Stomach (tissue), 9 donors: ENCODE measurements around the gene TBC1D10B. TPM values are rescaled to one million over a fixed set of nuclear protein-coding genes. Genes with fewer than 3 reads are reported as not detected.

Experiments
- DNase-seq, 2 donors: peaks; one replicate each; pipeline versions ENCODE4 v3.0.0 to v3.0.0-alpha.2; 2013 to 2019
- H3K27ac ChIP-seq, 5 donors: fragments of 200-600 bp in 4 of 5; sonication (generic) in 4 of 5; one replicate each; pipeline ENCODE4 v1.5.1; 2013 to 2019; ENCODE audit warnings: mild to moderate bottlenecking in 1 of 5, moderate library complexity in 1 of 5
- H3K27me3 ChIP-seq, 3 donors: fragments of 200-600 bp; sonication (generic); one replicate each; pipeline ENCODE4 v1.5.1; 2017 to 2019; ENCODE audit warnings: mixed run types in 1 of 3
- H3K36me3 ChIP-seq, 4 donors: fragments of 200-600 bp; sonication (generic); 1 replicate in 3 of 4; 2 replicates in 1 of 4; pipeline ENCODE4 v1.5.1; 2016 to 2019
- H3K4me1 ChIP-seq, 4 donors: fragments of 200-600 bp; sonication (generic); one replicate each; pipeline ENCODE4 v1.5.1; 2016 to 2019
- H3K4me3 ChIP-seq, 4 donors: fragments of 200-600 bp; sonication (generic) in 3 of 4; one replicate each; pipeline ENCODE4 v1.5.1; 2016 to 2019; ENCODE audit warnings: mild to moderate bottlenecking in 1 of 4
- H3K9me3 ChIP-seq, 4 donors: fragments of 200-600 bp; sonication (generic); one replicate each; pipeline ENCODE4 v1.5.1; 2016 to 2019
- CTCF ChIP-seq, 7 experiments: fragments of 450-650 bp in 4 of 7; fragments of 200-600 bp in 3 of 7; sonication (generic) in 3 of 7; IDR thresholded peaks; one replicate each; pipeline ENCODE4 v1.5.1; 2016 to 2019; ENCODE audit warnings: antibody characterized with exemption in 7 of 7, control low read depth in 2 of 7, mild to moderate bottlenecking in 1 of 7
- EP300 ChIP-seq: sonication (generic); formaldehyde crosslinking; IDR thresholded peaks from one replicate; pipeline ENCODE4 v1.6.1; 2017; ENCODE audit warnings: antibody characterized with exemption
- POLR2A ChIP-seq, 4 donors: fragments of 450-650 bp; IDR thresholded peaks; one replicate each; pipeline ENCODE4 v1.6.1; 2016; ENCODE audit warnings: antibody characterized with exemption in 4 of 4, control low read depth in 2 of 4, mild to moderate bottlenecking in 1 of 4, moderate library complexity in 1 of 4
- POLR2AphosphoS5 ChIP-seq, 3 donors: sonication (generic); formaldehyde crosslinking; IDR thresholded peaks; one replicate each; pipeline ENCODE4 v1.6.1; 2016; ENCODE audit warnings: antibody characterized with exemption in 3 of 3
- WGBS, 5 donors: extraction: QIAGEN DNeasy Blood & Tissue Kit in 3 of 5; methylation state at CpG; one replicate each; pipeline versions ENCODE4 v1.1.5 to v1.1.7; 2013 to 2018; 5-methylcytosine and 5-hydroxymethylcytosine counted together
- intact Hi-C: fragments of 100-400 bp; cut with DNase I; formaldehyde crosslinking; loops from one replicate; pipeline ENCODE4 v1.15.1; 2023; ENCODE audit warnings: low total_unique reads
- polyA plus RNA-seq, 3 donors: library from polyadenylated mRNA; stranded (reverse); fragments of 200-250 nt; gene quantifications; one replicate each; pipeline ENCODE4 v1.2.3, GENCODE V29; 2013
- total RNA-seq, 5 donors: library from RNA; depleted of rRNA; stranded (reverse); fragments of >200 nt; gene quantifications; one replicate each; pipeline versions ENCODE4 v1.1.0 to v1.2.3, GENCODE V29; 2014 to 2016
- donor health status: healthy with polysubstance abuse.
- donor health status: Bipolar disorder and iron deficiency.
- donor health status: healthy.

TBC1D10B gene
- total and polyA plus RNA-seq, 8 donors: 20.5 to 89.2 (median 27.1) TPM

DNA sequence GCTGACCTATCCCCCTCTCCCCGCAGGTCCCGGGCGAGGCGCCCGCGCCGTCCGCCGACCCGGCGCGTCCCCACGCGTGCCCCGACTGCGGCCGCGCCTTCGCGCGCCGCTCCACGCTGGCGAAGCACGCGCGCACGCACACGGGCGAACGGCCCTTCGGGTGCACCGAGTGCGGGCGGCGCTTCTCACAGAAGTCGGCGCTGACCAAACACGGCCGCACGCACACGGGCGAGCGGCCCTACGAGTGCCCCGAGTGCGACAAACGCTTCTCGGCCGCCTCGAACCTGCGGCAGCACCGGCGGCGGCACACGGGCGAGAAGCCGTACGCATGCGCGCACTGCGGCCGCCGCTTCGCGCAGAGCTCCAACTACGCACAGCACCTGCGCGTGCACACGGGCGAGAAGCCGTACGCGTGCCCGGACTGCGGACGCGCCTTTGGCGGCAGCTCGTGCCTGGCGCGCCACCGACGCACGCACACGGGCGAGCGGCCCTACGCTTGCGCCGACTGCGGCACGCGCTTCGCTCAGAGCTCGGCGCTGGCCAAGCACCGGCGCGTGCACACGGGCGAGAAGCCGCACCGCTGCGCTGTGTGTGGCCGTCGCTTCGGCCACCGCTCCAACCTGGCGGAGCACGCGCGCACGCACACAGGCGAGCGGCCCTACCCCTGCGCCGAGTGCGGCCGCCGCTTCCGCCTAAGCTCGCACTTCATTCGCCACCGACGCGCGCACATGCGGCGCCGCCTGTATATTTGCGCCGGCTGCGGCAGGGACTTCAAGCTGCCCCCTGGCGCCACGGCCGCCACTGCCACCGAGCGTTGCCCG lies 47.4 kb upstream of the TBC1D10B start:
- WGBS, 5 donors: 0 to 1% (median 0%) methylated on average over 45 to 140 of the region's 140 CpGs
- no peaks in the 10 kb centered on the region for H3K27me3 ChIP-seq
- intact Hi-C loops: loop anchor here (10.0 kb wide), 1 partner anchor 53 kb away; no protein-coding TSS in a partner anchor

GRCh38 chr16:30416624-30417528 lies 46.6 kb upstream of the TBC1D10B start:
- Histone ChIP-seq H3K4me1 (peaks cover 7 to 16% (median 16%) of the 10 kb centered on the region in 4 donors), H3K4me3 (peak overlapping the region; percentile 62 to 65 (median 64)), H3K36me3 (peaks cover 0 to 42% (median 25%) of the 10 kb centered on the region in 4 donors), H3K9me3 (no peaks in the 10 kb centered on the region), H3K27me3 (no peaks in the 10 kb centered on the region), H3K27ac (peak overlapping the region; percentile 84 to 96 (median 94))
- intact Hi-C loops: loop anchor here (10.0 kb wide), 1 partner anchor 52 kb away; no protein-coding TSS in a partner anchor
- 53 to 60% (median 58%) methylated on average over 17 to 18 of the region's 18 CpGs for WGBS, 5 donors
- no peak for DNase-seq
- no peak for TF ChIP-seq POLR2A (IDR thresholded peaks at IDR 0.05)
- TF ChIP-seq POLR2AphosphoS5 (IDR thresholded peaks at IDR 0.05): no peak
- no peak for TF ChIP-seq CTCF (IDR thresholded peaks at IDR 0.05)
- no peak for TF ChIP-seq EP300

More for the DNA sequence above, 47.4 kb upstream of the TBC1D10B start:
- Histone ChIP-seq H3K9me3 (no peaks in the 10 kb centered on the region), H3K27ac (peak overlapping the region; percentile 84 to 96 (median 94)), H3K4me3 (peak overlapping the region; percentile 62 to 65 (median 64)), H3K36me3 (peaks cover 1 to 42% (median 29%) of the 10 kb centered on the region in 4 donors), H3K4me1 (peaks cover 7 to 16% (median 16%) of the 10 kb centered on the region in 4 donors)
- TF ChIP-seq CTCF (IDR thresholded peaks at IDR 0.05) (peak in 1 of 7 experiments; percentile 39), POLR2AphosphoS5 (IDR thresholded peaks at IDR 0.05) (peak; percentile 82 to 96 (median 82)), POLR2A (IDR thresholded peaks at IDR 0.05) (no peak), EP300 (no peak)
- DNase-seq: peak; percentile 90 to 98

DNA sequence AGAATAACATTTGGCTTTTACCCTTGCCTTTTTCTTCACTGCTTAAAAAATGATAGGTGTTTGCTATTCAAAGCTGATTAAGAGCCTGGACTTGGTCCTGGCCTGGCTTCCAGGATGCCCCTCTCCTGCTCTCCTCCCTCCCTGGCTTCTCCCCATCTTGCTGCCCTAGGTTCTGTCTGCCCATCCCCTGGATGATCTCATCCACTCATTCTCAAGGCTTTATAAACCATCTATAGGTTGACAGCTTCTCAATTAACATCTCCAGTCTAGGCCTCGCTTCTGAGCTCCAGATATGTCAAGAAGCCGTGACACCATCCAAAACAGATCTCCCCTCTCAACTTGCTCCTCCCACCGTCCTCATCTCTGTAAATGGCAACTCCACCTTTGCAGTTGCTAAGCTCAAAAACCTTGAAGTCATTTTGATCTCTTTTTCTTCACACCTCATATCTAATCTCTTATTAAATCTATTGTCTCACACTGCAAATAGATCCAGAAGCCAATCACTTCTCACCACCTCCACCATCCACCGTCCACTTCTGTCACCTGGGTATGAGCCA lies 45.8 kb upstream of the TBC1D10B start:
- no peaks in the 10 kb centered on the region for H3K9me3 ChIP-seq
- H3K4me1 ChIP-seq: peaks cover 7 to 16% (median 16%) of the 10 kb centered on the region in 4 donors
- intact Hi-C loops: loop anchor here (10.0 kb wide), 1 partner anchor 51 kb away; no protein-coding TSS in a partner anchor
- H3K27ac ChIP-seq: peak overlapping the region in 1 of 5 donors; percentile 46
- no peak for DNase-seq
- TF ChIP-seq CTCF (IDR thresholded peaks at IDR 0.05) (no peak), POLR2A (IDR thresholded peaks at IDR 0.05) (no peak), POLR2AphosphoS5 (IDR thresholded peaks at IDR 0.05) (no peak), EP300 (no peak)
- H3K36me3 ChIP-seq: peaks cover 7 to 42% (median 25%) of the 10 kb centered on the region in 4 donors
- no peak overlapping the region for H3K4me3 ChIP-seq
- 85 to 93% (median 89%) methylated on average over 4 of the region's 4 CpGs for WGBS, 5 donors
- H3K27me3 ChIP-seq: no peaks in the 10 kb centered on the region
